GM19372 (cell line): Measurements from ENCODE around the gene NLRP7.
"Not testable (repeated sequence)": the region's sequence is repeated elsewhere in the genome, so short reads cannot be mapped to it uniquely, and the experiment has no call there.

Experiments
- ATAC-seq: cut with Tn5 transposase; IDR thresholded peaks from one replicate; pipeline ENCODE4 v1.9.1; 2021; ENCODE audit warnings: mild to moderate bottlenecking, low read depth, moderate library complexity; ENCODE audit not compliant: unreplicated experiment

NLRP7 gene

DNA sequence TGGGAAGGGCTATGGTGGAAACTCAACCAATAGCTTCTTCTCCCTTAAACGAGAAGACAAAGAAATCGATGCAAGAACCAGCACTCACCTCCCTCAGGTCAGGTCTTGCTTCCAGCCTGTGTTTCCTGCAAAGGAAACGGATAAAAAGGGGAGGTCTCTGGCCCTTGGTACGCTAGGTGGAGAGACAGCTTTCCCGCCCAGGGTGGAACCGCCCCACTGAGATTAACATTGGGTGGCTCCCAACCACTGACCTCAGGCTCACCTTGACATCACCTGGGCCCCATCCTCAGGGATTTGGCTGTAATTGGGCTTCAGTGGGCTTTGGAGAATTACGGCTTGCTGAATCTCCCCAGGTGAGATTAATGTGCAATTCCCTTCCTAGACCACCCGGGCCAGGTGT, at the start of gene NLRP7:
Gene NLRP7 (minus strand): TSS at position 150 of the 400 bp plus-strand sequence.
- ATAC-seq: no peak

GRCh38 chr19:54995561-54995960, 48.2 kb upstream of the NLRP7 start:
- no peak for ATAC-seq

DNA sequence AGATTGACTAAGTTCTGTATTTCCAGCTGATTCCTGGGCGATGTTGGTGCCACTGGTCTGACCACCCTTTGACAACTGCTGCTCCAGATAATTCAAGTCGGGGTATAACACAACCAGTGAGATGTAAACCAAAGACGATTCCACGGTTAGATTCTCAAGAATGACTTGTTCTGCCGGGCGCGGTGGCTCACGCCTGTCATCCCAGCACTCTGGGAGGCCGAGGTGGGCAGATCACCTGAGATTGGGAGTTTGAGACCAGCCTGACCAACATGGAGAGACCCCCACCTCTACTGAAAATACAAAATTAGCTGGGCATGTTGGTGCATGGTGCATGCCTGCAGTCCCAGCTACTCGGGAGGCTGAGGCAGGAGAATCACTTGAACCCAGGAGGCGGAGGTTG, 42.2 kb upstream of the NLRP7 start:
- ATAC-seq: not testable (repeated sequence)

DNA sequence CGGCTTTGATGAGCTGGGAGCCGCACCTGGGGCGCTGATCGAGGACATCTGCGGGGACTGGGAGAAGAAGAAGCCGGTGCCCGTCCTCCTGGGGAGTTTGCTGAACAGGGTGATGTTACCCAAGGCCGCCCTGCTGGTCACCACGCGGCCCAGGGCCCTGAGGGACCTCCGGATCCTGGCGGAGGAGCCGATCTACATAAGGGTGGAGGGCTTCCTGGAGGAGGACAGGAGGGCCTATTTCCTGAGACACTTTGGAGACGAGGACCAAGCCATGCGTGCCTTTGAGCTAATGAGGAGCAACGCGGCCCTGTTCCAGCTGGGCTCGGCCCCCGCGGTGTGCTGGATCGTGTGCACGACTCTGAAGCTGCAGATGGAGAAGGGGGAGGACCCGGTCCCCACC, 35.2 kb upstream of the NLRP7 start:
- ATAC-seq: not testable (repeated sequence)

- not testable (repeated sequence) for ATAC-seq
Measured at GRCh38 chr19:54973229-54974090, 26.1 kb upstream of the NLRP7 start.

GRCh38 chr19:54971446-54971845, 24.1 kb upstream of the NLRP7 start:
- ATAC-seq: not testable (repeated sequence)

DNA sequence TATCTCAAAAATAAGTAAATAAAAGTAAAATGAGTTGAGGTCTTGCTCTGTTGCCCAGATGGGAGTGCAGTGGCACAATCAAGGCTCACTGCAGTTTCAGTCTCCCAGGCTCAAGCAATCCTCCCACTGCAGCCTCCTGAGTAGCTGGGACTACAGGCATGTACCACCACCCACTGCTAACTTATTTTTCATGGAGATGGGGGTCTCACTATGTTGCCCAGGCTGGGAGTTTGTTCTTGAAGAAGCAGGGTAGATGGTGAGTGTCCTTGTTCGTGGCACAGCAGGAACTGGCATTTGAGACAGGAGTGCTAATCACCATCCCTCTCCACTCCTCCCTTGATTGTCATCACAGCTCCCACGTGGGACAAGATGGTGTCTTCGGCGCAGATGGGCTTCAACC, 22.3 kb upstream of the NLRP7 start:
- no peak for ATAC-seq

GRCh38 chr19:54967611-54968010, 20.3 kb upstream of the NLRP7 start:
- ATAC-seq: no peak

- ATAC-seq: not testable (repeated sequence)
Measured at GRCh38 chr19:54965055-54965454, 17.7 kb upstream of the NLRP7 start.

DNA sequence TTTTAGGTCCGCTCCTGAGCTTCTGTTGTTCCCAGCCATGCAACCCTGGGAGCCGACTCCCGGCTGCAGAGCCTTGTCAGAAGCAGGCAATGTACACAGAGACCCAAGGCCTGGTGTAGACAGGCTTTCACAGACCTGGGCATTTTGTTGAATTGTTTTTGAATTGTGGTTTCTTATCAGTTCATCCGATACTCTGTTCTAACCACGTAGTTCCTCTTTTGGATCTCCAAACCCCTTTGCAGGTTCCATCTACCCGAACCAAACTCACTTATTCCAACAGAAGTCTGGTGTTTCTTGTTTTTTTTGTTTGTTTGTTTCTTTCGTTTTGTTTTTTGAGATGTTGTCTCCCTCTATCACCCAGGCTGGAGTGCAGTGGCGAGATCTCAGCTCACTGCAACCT, 12.5 kb upstream of the NLRP7 start:
- no peak for ATAC-seq

DNA sequence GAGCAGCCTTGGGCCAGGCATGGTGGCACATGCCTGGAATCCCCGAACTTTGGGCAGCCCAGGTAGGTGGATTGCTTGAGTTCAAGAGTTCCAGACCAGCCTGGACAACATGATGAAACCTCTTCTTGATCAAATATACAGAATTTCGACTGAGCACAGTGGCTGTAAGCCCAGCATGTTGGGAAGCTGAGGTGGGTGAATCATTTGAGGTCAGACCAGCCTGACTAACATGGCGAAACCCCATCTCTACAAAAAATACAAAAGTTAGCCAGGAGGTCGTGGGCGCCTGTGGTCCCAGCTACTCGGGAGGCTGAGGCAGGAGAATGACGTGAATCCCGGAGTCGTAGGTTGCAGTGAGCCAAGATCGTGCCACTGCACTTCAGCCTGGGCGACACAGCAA, 8.0 kb upstream of the NLRP7 start:
- ATAC-seq: no peak

- not testable (repeated sequence) for ATAC-seq
Measured at GRCh38 chr19:54953345-54953713, 6.0 kb upstream of the NLRP7 start.

DNA sequence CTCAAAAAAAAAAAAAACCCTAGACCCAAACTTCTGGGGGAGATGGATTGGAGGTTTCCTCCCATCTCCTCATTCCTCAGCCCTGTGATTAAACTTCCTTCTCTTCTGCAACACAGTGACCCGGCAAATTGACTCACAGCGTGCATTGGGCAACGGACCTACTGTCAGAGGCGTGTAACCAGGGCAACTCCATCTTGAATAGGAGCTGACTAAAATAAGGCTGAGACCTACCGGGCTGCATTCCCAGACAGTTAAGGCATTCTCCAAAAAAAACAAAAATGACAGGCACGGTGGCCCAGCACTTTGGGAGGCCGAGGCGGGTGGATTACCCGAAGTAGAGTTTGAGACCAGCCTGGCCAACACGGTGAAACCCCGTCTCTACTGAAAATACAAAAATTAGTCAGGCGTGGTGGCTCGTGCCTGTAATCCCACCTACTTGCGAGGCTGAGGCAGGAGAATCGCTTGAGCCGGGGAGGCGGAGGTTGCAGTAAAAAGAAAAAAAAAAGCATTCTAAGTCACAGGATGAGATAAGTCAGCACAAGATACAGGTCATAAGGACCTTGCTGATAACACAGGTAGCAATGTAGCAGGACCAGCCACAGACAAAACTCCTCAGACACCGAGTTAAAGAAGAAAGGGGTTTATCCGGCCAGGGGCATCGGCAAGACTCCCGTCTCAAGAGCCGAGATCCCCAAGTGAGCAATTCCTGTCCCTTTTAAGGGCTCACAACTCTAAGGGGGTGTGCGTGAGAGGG, 5.4 kb upstream of the NLRP7 start:
- no peak for ATAC-seq

DNA sequence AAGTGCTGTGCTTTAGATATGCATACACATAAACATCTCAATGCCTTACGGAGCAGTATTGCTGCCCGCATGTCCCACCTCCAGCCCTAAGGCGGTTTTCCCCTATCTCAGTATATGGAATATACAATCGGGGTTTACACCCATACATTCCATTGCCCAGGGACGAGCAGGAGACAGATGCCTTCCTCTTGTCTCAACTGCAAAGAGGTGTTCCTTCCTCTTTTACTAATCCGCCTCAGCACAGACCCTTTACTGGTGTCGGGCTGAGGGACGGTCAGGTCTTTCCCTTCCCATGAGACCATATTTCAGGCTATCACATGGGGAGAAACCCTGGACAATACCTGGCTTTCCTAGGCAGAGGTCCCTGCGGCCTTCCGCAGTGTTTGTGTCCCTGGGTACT, 3.2 kb upstream of the NLRP7 start:
- ATAC-seq: not testable (repeated sequence)

DNA sequence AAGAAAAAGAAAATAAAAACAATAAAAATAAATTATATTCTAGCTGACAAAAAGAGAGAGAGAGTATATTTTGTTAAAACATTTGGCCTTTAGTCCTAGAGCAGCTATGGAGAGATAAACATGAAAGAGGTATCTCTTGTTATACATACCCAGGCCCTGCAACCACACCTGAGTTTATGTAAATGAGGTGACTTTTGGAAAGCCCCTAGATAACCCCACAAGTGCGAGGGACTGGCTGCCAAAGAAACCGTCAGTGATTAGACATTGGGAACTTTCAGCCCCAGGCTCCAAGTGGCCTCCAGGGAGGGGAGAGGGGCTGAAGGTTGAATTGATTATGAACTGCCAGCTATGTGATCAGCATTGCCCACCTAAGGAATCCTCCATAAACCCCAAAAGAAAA, 2.1 kb upstream of the NLRP7 start:
- ATAC-seq: no peak

GRCh38 chr19:54943772-54944361, 3.5 kb downstream of the NLRP7 start:
- ATAC-seq: not testable (repeated sequence)

- ATAC-seq: not testable (repeated sequence)
Measured at GRCh38 chr19:54939538-54939937, 7.8 kb downstream of the NLRP7 start.

DNA sequence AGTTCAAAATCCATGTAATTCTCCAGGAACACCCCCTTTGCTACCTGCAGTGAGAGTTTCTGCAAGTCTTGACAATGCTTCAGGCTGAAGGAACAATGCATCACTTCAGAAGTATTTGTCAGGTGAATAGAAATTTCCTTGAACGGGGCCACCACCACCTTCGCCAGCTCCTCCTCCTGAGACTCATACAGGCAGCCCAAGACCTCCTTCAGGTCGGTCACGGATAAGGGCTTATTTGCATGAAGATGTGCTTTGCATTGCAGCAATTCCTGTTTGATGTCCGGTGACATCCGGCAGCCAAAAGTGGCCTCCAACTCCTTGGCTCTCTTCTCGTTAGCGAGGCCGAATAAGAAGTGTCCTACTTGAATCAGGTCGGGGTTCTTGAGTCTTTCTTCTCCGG, 8.4 kb downstream of the NLRP7 start:
- no peak for ATAC-seq

DNA sequence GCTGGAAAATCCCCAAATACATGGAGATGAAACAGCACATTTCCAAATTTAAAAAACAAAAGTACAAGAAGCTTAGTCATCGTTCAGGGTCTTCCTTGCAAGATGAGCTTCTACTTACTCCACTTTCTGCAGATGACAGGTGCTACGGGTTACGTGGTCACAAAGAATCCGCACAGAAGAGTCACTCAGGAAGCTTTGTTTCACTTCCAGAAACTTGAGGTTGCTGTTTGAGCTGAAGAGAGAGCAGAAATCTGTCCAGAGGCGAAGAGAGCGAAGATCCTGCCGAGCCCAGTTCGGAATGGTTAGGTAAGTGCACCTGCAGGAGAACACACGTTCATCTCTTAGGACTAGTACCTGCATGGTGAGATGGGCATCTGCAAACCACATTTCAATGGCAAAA, 9.4 kb downstream of the NLRP7 start:
- ATAC-seq: no peak

- no peak for ATAC-seq
Measured at GRCh38 chr19:54928299-54928698, 19.0 kb downstream of the NLRP7 start.

- no peak for ATAC-seq
Measured at GRCh38 chr19:54923276-54923675, 24.1 kb downstream of the NLRP7 start.
